Kidney (tissue), 14 donors: ENCODE results near the gene COL4A6. TPM values are rescaled to one million over a fixed set of nuclear protein-coding genes. Genes with fewer than 3 reads are reported as not detected.

Source experiments
- DNase-seq, 5 donors: peaks; one replicate each; pipeline ENCODE4 v3.0.0-alpha.2; 2013 to 2020
- FAIRE-seq: peaks from 2 replicates; lab custom pipeline; 2012; peaks lifted over from hg19 to GRCh38; lab: Jason Lieb, UNC
- H3K27ac ChIP-seq, 2 donors: one replicate each; pipeline ENCODE4 v1.7.0; 2013; ENCODE audit warnings: low read depth in 2 of 2, low read length in 2 of 2, inconsistent platforms in 1 of 2
- H3K27me3 ChIP-seq: one replicate; pipeline ENCODE4 v1.7.1; 2013; ENCODE audit warnings: low read length, inconsistent platforms; ENCODE audit not compliant: control insufficient read depth, insufficient read depth
- H3K36me3 ChIP-seq, 3 donors: one replicate each; pipeline versions ENCODE4 v1.7.0 to v1.7.1; 2013; ENCODE audit warnings: low read length in 3 of 3, control low read depth in 1 of 3, inconsistent platforms in 1 of 3; ENCODE audit not compliant: insufficient read depth in 3 of 3, control insufficient read depth in 2 of 3
- H3K4me1 ChIP-seq, 3 donors: one replicate each; pipeline versions ENCODE4 v1.7.0 to v1.7.1; 2013; ENCODE audit warnings: low read length in 3 of 3, inconsistent platforms in 1 of 3, low read depth in 1 of 3; ENCODE audit not compliant: control insufficient read depth in 2 of 3, insufficient read depth in 2 of 3
- H3K4me3 ChIP-seq, 3 donors: one replicate each; pipeline versions ENCODE4 v1.7.0 to v1.8.1; 2013; ENCODE audit warnings: low read length in 3 of 3, control low read depth in 1 of 3, inconsistent platforms in 1 of 3
- H3K9ac ChIP-seq, 3 donors: one replicate each; pipeline versions ENCODE4 v1.7.0 to v1.7.1; 2013; ENCODE audit warnings: low read length in 3 of 3, control low read depth in 1 of 3, inconsistent platforms in 1 of 3
- H3K9me3 ChIP-seq, 3 donors: one replicate each; pipeline versions ENCODE4 v1.7.0 to v1.7.1; 2013; ENCODE audit warnings: low read length in 3 of 3, control low read depth in 1 of 3, inconsistent platforms in 1 of 3; ENCODE audit not compliant: control insufficient read depth in 2 of 3, insufficient read depth in 1 of 3
- CTCF ChIP-seq: IDR thresholded peaks from 3 replicates; pipeline ENCODE4 v1.5.1; 2012; ENCODE audit warnings: mild to moderate bottlenecking, moderate library complexity, borderline replicate concordance; ENCODE audit not compliant: insufficient read depth; ENCODE audit errors: extremely low read depth
- intact Hi-C: fragments of 100-400 bp; cut with DNase I; formaldehyde crosslinking; loops from one replicate; pipeline ENCODE4 v1.11.1; 2022
- polyA plus RNA-seq: library from polyadenylated mRNA; stranded (reverse); fragments of 350-450 nt; fragmentation: Illumina TruSeq; extraction: RNeasy Lipid Tissue Mini Kit (QIAGEN cat#74804); gene quantifications from one replicate; pipeline ENCODE4 v1.2.3, GENCODE V29; 2014; ENCODE audit warnings: low read depth, low replicate concordance; ENCODE audit not compliant: insufficient read depth
- total RNA-seq: library from RNA; stranded (reverse); fragmentation: NEBNext Ultra II Directional; extraction: Animal tissue kit (Norgen Biotek cat#: 25700); gene quantifications from one replicate; pipeline ENCODE4 v1.2.1, GENCODE V29; 2021
- donor health status: control.
- donor health status: control.
- donor health status: control.
- donor health status: control.
- donor health status: control.
- donor health status: DM: yes; HTN: yes; CAD: no.
- donor health status: Normal renal cell carcinoma (clear cell type).

COL4A6 gene
- total and polyA plus RNA-seq, 2 donors from 2014 or later = 3.3 to 4.1 TPM

DNA sequence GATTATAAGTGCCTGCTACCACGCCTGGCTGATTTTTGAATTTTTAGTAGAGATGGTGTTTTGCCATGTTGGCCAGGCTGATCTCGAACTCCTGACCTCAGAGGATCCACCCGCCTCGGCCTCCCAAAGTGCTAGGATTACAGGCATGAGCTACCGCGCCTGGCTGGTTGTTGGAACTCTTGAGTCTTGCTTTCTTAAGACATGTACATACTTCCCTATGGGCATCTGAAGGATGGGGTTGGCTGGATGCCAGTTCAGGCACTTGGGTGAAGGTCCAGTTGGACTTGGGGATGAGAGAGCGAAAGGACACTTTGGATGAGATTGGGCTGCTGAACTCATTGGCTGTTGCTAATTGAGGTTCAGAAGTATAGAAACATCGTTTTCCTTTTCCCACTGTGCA lies 306.2 kb downstream of the COL4A6 start:
- peak in 1 of 5 donors; percentile 52 for DNase-seq
- intact Hi-C loops = no loop called here
- no peak overlapping the region for H3K27ac ChIP-seq
- H3K4me1 ChIP-seq = no peaks in the 10 kb centered on the region
- FAIRE-seq = no peak
- no peaks in the 10 kb centered on the region for H3K9me3 ChIP-seq
- TF ChIP-seq CTCF = no peak
- H3K36me3 ChIP-seq = peaks cover 0 to 6% (median 0%) of the 10 kb centered on the region in 3 donors
- H3K27me3 ChIP-seq = no peaks in the 10 kb centered on the region
- no peak overlapping the region for H3K4me3 ChIP-seq
- no peak overlapping the region for H3K9ac ChIP-seq

- Histone ChIP-seq H3K9ac (no peak overlapping the region), H3K9me3 (no peaks in the 10 kb centered on the region), H3K4me1 (no peaks in the 10 kb centered on the region), H3K27me3 (no peaks in the 10 kb centered on the region), H3K4me3 (no peak overlapping the region), H3K36me3 (peaks cover 0 to 6% (median 0%) of the 10 kb centered on the region in 3 donors), H3K27ac (no peak overlapping the region)
- FAIRE-seq = no peak
- no peak for TF ChIP-seq CTCF
- DNase-seq = peak in 1 of 5 donors; percentile 18
- intact Hi-C loops = no loop called here
These were observed 306.8 kb downstream of the COL4A6 start for GRCh38 chrX:108131471-108131870.

DNA sequence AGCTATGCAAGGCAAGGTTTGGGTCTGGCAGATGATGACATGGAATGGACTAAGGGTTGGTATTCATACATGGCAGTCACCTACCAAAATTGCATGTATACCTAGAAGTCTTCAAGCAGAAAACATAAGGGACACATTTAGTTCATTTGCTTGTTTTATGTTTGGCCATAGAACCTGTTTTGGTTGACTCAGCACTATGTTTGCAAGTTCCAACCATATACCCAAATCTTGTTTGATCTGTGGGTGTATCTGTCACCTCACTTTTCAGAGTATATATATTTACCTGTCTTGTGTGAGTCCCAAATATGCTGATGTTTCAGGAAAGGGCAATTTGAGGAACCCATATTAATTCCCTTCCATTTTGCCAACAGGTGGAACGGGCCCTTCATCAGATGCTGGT lies 307.3 kb downstream of the COL4A6 start:
- H3K4me1 ChIP-seq = no peaks in the 10 kb centered on the region
- no peak for FAIRE-seq

More for the DNA sequence above, 307.3 kb downstream of the COL4A6 start:
- Histone ChIP-seq H3K36me3 (peaks cover 0 to 6% (median 0%) of the 10 kb centered on the region in 3 donors), H3K9me3 (no peaks in the 10 kb centered on the region), H3K9ac (no peak overlapping the region), H3K27ac (no peak overlapping the region), H3K27me3 (no peaks in the 10 kb centered on the region), H3K4me3 (no peak overlapping the region)
- DNase-seq = no peak
- TF ChIP-seq CTCF = no peak
- intact Hi-C loops = no loop called here
